Fibroblast of lung (primary cell): ENCODE measurements around the gene CALHM3.

Experiments used
- EZH2 ChIP-seq: IDR thresholded peaks from 2 replicates; pipeline ENCODE4 v1.5.1; 2012; ENCODE audit warnings: low read length, control low read depth, mild to moderate bottlenecking; ENCODE audit errors: missing control alignments
- TF ChIP-seq, protein P1 (sequence below), 2 donors: IDR thresholded peaks in 1 of 2; conservative IDR thresholded peaks in 1 of 2; 1 replicate in 1 of 2; 2 replicates in 1 of 2; pipeline ENCODE4 v1.5.1; 2011 to 2012; ENCODE audit warnings: low read length in 2 of 2, control low read depth in 1 of 2, inconsistent platforms in 1 of 2, low read depth in 1 of 2, mild to moderate bottlenecking in 1 of 2

GRCh38 chr10:103507235-103508191 is 28.5 kb upstream of the CALHM3 start:
- TF ChIP-seq, protein P1, sequence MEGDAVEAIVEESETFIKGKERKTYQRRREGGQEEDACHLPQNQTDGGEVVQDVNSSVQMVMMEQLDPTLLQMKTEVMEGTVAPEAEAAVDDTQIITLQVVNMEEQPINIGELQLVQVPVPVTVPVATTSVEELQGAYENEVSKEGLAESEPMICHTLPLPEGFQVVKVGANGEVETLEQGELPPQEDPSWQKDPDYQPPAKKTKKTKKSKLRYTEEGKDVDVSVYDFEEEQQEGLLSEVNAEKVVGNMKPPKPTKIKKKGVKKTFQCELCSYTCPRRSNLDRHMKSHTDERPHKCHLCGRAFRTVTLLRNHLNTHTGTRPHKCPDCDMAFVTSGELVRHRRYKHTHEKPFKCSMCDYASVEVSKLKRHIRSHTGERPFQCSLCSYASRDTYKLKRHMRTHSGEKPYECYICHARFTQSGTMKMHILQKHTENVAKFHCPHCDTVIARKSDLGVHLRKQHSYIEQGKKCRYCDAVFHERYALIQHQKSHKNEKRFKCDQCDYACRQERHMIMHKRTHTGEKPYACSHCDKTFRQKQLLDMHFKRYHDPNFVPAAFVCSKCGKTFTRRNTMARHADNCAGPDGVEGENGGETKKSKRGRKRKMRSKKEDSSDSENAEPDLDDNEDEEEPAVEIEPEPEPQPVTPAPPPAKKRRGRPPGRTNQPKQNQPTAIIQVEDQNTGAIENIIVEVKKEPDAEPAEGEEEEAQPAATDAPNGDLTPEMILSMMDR (conservative IDR thresholded peaks at IDR 0.05 in 1 of 2, IDR thresholded peaks at IDR 0.05 in 1 of 2; ENCODE audit: low read depth in 1 of 2, low read length in 2 of 2), result no peak
- TF ChIP-seq EZH2, result no peak
